GM12874 (cell line): Measurements from ENCODE around the gene CNGA1.

Experiments used
- CTCF ChIP-seq: IDR thresholded peaks from 2 replicates; pipeline ENCODE4 v1.5.1; 2011; ENCODE audit warnings: low read depth, mild to moderate bottlenecking, control low read depth, low read length, moderate library complexity; ENCODE audit not compliant: insufficient read depth

CNGA1 gene

GRCh38 chr4:48016141-48017107, at the start of gene CNGA1, which contains the start of gene NIPAL1:
Gene CNGA1 (minus strand): TSS chr4:48016681. CDS start chr4:47952689, 63,992 bp downstream.
Gene NIPAL1 (plus strand): TSS chr4:48016772. CDS start chr4:48016840, 68 bp downstream.
- peak; percentile 58 for TF ChIP-seq CTCF

GRCh38 chr4:48065587-48066052, 49.1 kb upstream of the CNGA1 start:
- no peak for TF ChIP-seq CTCF

GRCh38 chr4:48064349-48064748, 47.9 kb upstream of the CNGA1 start:
- TF ChIP-seq CTCF = no peak

- TF ChIP-seq CTCF = no peak
These were observed 42.4 kb upstream of the CNGA1 start for GRCh38 chr4:48058617-48059530.

GRCh38 chr4:48051078-48051477, 34.6 kb upstream of the CNGA1 start:
- TF ChIP-seq CTCF = no peak

- no peak for TF ChIP-seq CTCF
These were observed 33.0 kb upstream of the CNGA1 start for GRCh38 chr4:48049483-48049882.

GRCh38 chr4:48047896-48048295, 31.4 kb upstream of the CNGA1 start:
- TF ChIP-seq CTCF = no peak
